Right cardiac atrium (tissue), 5 donors: ENCODE results near the gene EXPH5. TPM values are rescaled to one million over a fixed set of nuclear protein-coding genes. Genes with fewer than 3 reads are reported as not detected.

Experiments
- ATAC-seq, 2 donors: fragments of 200-7000 bp; cut with Tn5 transposase; one replicate each; pipeline versions ENCODE4 v1.8.0 to v1.9.1; 2020; ENCODE audit warnings: moderate library complexity in 2 of 2, mild to moderate bottlenecking in 1 of 2
- DNase-seq, 3 donors: peaks; one replicate each; pipeline ENCODE4 v3.0.0-alpha.2; 2020
- H3K27ac ChIP-seq: one replicate; pipeline ENCODE4 v1.5.1; 2013; ENCODE audit warnings: mild to moderate bottlenecking, low read length, control low read depth, moderate library complexity
- H3K27me3 ChIP-seq: one replicate; pipeline ENCODE4 v1.6.1; 2013; ENCODE audit not compliant: control insufficient read depth, insufficient read depth
- H3K4me1 ChIP-seq: one replicate; pipeline ENCODE4 v1.6.1; 2013; ENCODE audit warnings: low read length; ENCODE audit not compliant: control insufficient read depth, insufficient read depth
- H3K4me3 ChIP-seq: one replicate; pipeline ENCODE4 v1.5.1; 2013; ENCODE audit warnings: low read length, control low read depth
- H3K9me3 ChIP-seq: one replicate; pipeline ENCODE4 v1.6.1; 2013; ENCODE audit warnings: low read length; ENCODE audit not compliant: control insufficient read depth
- WGBS: extraction: QIAGEN DNeasy Blood & Tissue Kit; methylation state at CpG from one replicate; pipeline ENCODE4 v1.1.7; 2013; 5-methylcytosine and 5-hydroxymethylcytosine counted together
- intact Hi-C, 4 donors: fragments of 100-400 bp; cut with DNase I; formaldehyde crosslinking; loops; one replicate each; pipeline versions ENCODE4 v1.11.0 to v1.14.0; 2022 to 2023
- polyA plus RNA-seq: library from polyadenylated mRNA; stranded (reverse); fragments of 200-250 nt; gene quantifications from one replicate; pipeline ENCODE4 v1.2.3, GENCODE V29; 2013
- total RNA-seq, 4 donors: library from RNA; stranded (reverse); fragmentation: NEBNext Ultra II Directional; extraction: Animal tissue kit (Norgen Biotek cat#: 25700); gene quantifications; one replicate each; pipeline ENCODE4 v1.2.1, GENCODE V29; 2021
- donor health status: healthy with polysubstance abuse.
- donor health status: DM: no; HTN: yes; CAD: no.
- donor health status: DM: no; HTN: no; CAD: no.
- donor health status: DM: no; HTN: yes; CAD: no; lungs with severe emphysema.
- donor health status: DM: yes; HTN: yes; CAD: no.

The EXPH5 gene
- total and polyA plus RNA-seq, 5 donors: 0.41 to 5.0 (median 2.4) TPM

DNA sequence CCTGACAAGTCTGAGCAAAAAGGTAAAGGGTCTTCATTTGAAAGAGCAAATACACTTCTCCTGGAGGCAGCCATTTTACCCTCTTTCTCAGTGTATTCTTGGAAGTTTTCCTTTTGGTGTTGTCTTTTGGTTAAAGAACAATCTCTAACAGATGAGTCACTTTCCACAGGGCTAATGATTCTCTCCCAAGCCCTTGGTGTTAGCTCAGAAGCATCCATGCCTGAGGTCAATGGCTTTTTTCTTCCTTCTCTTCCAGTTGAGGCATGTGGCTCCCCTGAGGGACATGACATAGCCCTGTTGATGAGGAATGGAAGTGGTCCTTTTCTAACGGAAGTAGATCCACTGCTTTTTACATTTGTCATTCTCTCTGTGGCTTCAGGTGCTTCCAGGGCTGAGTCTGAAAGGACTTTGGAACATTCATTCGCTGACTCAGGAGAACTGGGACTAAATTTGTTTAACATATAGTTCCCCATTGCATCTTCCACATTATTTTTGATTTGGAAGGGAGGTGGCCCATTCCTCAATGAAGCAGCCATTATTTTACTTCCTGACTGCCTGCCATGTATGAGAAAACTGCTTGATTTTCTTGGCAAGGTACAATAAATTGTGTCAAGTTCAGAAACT is 81.6 kb downstream of the EXPH5 start:
- Histone ChIP-seq H3K27me3 (peaks cover 2% of the 10 kb centered on the region), H3K4me3 (no peak overlapping the region), H3K9me3 (no peaks in the 10 kb centered on the region), H3K27ac (no peak overlapping the region), H3K4me1 (no peaks in the 10 kb centered on the region)
- intact Hi-C loops: no loop called here
- ATAC-seq (no peak), DNase-seq (no peak)
- WGBS: 87% methylated on average over 2 of the region's 2 CpGs

DNA sequence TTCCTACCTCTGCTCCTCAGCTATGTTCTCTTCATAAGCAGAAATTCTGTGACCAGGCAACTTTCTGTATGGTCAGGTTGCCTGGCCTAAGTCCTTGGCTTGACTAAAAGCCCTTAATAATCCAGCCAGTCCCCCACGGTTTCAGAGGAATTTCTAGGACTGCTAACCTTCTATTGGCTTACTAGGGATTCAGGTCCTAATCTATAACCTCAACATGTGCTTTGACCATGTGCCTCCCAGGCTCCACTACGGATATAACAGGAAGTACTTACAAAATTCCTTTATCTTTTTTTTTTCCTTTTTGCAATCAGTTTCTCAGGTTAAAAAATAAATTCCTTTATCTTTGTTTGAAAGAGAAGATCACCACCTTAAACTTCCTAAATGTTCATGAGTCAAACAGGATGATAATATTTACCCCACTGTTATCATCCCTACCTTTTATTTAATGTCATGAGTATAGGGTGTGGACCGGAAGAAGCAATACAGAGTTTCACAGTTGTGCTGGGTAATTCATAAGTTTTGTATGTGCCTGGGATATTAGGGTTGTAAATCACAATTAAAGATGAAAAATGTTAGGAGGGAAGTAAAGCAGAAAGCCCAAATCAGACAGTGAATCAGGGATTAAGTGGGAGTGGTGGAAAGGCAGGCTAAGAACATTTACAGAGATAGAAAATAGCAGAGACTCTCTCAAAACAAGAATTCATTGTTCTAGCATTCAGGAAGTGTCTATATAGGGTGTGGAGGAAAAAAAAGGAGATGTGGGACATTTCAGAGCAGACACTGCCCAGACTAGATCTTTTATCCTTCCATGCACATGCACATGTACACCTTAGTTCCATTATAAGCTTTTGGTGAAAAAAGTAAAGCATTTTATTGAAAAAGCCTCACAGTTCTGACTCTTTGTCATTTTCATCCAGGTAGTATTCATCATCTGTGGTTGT is 84.6 kb downstream of the EXPH5 start:
- intact Hi-C loops: no loop called here

DNA sequence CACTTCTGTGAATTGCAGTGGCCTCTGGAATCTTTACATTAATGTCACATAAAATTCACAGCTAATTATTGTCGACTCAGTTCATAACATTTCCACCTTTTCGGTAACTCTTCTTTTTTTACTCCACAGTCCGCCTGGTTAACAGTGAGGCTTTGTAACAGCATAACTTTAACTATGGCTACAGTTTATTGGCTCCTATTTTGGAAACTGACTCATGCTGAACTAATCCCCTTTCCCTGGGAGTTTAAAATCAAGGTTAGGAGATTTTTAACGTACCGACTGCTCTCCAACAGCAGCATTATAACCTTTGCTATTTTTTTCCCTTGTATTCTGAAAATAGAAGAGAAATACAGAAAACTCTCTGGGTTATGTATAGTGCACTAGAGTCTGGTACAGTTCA is 92.2 kb downstream of the EXPH5 start:
- H3K27ac ChIP-seq: no peak overlapping the region
- ATAC-seq (no peak), DNase-seq (no peak)
- H3K9me3 ChIP-seq: no peaks in the 10 kb centered on the region
- no peak overlapping the region for H3K4me3 ChIP-seq
- no peaks in the 10 kb centered on the region for H3K27me3 ChIP-seq
- 74% methylated on average over 5 of the region's 5 CpGs for WGBS
- H3K4me1 ChIP-seq: no peaks in the 10 kb centered on the region
- intact Hi-C loops: no loop called here

More for the DNA sequence above, 84.6 kb downstream of the EXPH5 start:
- Histone ChIP-seq H3K27ac (no peak overlapping the region), H3K27me3 (peaks cover 2% of the 10 kb centered on the region), H3K4me1 (no peaks in the 10 kb centered on the region), H3K9me3 (no peaks in the 10 kb centered on the region), H3K4me3 (no peak overlapping the region)
- DNase-seq: no peak
- WGBS: 55% methylated on average over 3 of the region's 3 CpGs
- ATAC-seq: no peak

DNA sequence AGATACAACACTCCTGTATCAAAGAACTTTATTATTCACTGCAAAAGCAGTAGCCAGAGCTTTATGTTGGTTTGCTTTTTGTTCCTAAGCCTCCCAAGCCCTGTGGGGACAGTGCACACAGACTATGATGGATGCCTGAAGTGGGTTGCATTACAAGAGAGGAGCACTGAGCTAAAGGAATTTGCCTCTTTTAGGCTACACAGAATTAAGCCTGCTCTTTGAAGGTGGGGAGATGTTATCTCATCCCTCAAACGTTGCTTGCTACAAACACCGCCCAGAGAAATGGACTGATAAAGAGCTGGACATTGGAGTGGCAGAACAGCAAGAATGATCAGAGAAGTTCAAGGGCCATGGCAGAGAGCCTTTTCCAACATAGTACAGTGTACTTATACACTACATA is 92.8 kb downstream of the EXPH5 start:
- 53% methylated on average over 2 of the region's 2 CpGs for WGBS
- DNase-seq: no peak
- no peak for ATAC-seq
- Histone ChIP-seq H3K27ac (no peak overlapping the region), H3K9me3 (no peaks in the 10 kb centered on the region), H3K4me1 (no peaks in the 10 kb centered on the region), H3K4me3 (no peak overlapping the region), H3K27me3 (no peaks in the 10 kb centered on the region)
- intact Hi-C loops: no loop called here

DNA sequence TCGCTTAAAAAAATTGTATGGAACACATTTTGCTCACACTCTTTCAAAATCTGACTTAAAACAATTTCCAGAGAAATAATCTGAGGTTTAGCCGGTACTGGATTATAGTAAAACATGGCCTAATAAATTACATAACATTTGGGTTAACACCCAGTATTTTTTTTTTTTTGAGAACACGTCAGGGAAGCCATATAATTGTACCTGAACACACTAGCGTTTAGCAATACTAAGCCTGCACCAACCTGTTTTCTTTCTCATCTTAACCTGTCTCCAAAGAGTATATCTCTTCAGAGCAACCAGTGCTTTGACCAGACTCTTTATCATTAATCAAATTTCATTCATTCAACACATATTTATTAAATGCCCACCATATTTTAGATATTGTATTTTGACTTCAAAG is 93.4 kb downstream of the EXPH5 start:
- no peak for ATAC-seq
- no peaks in the 10 kb centered on the region for H3K4me1 ChIP-seq
- no peaks in the 10 kb centered on the region for H3K9me3 ChIP-seq
- no peak for DNase-seq
- no peak overlapping the region for H3K4me3 ChIP-seq
- intact Hi-C loops: no loop called here
- WGBS: 93% methylated on average over 4 of the region's 4 CpGs
- H3K27ac ChIP-seq: no peak overlapping the region
- no peaks in the 10 kb centered on the region for H3K27me3 ChIP-seq

DNA sequence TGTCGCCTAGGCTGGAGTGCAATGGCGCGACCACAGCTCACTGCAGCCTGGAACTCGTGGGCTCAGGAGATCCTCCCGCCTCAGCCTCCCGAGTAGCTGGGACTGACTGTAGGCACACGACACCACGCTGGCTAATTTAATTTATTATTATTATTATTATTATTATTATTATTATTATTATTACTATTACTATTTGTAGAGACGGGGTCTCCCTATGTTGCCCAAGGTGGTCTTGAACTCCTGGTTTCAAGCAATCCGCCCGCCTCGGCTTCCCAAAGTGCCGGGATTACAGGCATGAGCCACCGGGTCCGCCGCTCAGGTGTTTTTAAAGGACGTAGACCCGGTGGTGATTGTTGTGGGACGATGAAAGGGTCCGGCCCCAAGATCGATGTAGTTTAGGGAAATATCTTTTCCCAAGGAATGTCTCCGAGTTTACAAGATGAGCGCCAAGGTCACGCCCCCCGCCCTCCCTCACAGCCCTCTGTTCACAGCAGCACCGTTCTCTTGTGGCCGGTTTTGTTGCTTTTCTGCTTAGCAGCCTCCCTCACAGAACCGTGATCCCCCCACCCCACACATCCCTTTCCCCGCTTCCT is 94.7 kb downstream of the EXPH5 start:
- peak overlapping the region; percentile 93 for H3K27ac ChIP-seq
- peak; percentile 14 to 58 (median 50) for DNase-seq
- intact Hi-C loops: loop anchor here in 1 of 4 donors (10.0 kb wide), 1 partner anchor 146 kb away; no protein-coding TSS in a partner anchor
- peaks cover 3% of the 10 kb centered on the region for H3K4me1 ChIP-seq
- no peaks in the 10 kb centered on the region for H3K9me3 ChIP-seq
- no peaks in the 10 kb centered on the region for H3K27me3 ChIP-seq
- WGBS: 63% methylated on average over 29 of the region's 29 CpGs
- ATAC-seq: no peak
- peak overlapping the region; percentile 88 for H3K4me3 ChIP-seq

DNA sequence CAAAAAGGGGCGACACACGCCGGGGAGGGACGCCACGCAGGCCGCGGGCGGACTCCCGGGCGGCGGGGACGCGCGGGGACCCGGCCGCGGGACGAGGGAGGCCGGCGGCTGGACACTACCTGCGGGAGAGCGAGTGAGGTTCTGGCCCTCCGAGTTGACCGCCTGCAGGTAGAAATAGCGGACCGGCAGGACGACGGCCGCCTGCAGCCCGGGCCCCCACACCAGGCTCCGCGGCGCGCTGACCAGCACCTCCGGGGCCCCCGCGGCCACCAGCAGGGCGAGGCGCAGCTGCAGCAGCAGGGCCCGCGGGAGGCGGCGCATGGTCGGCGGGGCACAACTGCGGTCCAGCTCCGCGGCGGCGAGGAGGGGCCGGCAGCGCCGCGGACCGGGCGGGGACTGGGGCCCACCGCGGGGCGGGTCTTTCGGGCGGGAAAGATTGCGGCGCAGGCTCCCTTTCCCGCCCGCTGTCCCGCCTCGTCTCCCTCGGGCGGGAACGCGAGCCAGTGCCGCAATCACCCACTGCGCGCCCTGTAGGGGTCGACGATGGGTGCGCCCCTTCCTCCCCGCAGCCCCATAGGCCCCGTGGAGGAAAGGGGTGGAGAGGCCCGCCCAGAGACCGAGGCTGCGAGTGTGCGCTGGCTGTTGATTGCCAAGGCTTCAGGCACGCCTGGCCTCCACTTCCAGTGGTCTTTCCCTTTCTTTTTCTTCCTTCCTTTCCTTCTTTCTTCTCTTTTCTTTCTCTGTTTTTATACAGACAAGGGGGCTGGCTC is 95.3 kb downstream of the EXPH5 start, which contains the start of gene POGLUT3:
Gene POGLUT3 (minus strand): TSS at position 339 of the 770 bp plus-strand sequence. CDS start 18 bp downstream, at position 321.
- H3K27ac ChIP-seq: peak within 1 kb of the TSS; percentile 93
- under 1% methylated on average over 84 of the region's 84 CpGs for WGBS
- no peaks in the 10 kb centered on the region for H3K9me3 ChIP-seq
- peaks cover 3% of the 10 kb centered on the region for H3K4me1 ChIP-seq
- H3K4me3 ChIP-seq: peak within 1 kb of the TSS; percentile 88
- H3K27me3 ChIP-seq: no peaks in the 10 kb centered on the region
- intact Hi-C loops: loop anchor here in 1 of 4 donors (10.0 kb wide), 1 partner anchor 147 kb away; no protein-coding TSS in a partner anchor
- ATAC-seq (peak; percentile 85 to 91), DNase-seq (peak; percentile 73 to 88 (median 88))

DNA sequence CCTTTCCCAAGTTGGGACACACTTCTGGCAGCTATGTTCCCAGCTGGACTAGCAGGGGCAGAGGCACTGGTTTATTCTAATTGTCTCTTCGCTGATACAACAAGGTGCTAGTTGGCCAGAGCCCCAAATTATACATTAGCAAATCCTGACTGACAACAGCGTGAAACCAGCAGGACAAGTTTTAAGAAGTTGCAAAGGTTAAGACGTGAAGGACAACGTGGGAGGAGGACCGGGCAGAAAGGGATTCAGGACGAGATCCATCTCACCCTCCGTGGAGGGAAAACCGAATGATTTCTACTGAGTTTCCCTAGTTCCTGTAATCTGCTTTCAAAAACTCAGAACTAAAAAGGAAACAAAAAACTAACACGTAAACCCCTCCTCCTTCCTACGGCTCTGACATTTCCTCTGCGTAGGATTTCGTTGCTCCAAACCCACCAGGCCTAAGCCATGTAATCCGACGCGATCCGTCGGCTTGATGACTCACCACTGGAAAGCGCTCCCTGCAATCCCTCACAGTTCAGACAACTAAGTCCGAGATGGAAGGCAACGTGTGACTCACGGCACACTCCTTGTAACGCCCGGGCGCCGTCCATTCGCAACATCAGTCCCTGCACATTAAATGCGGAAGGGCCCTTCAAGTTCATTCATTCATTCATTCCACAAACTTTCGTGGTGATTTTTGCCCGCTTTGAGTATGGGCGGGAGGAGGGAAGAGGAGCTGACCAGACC is 96.1 kb downstream of the EXPH5 start:
- intact Hi-C loops: loop anchor here in 1 of 4 donors (10.0 kb wide), 1 partner anchor 147 kb away; no protein-coding TSS in a partner anchor

DNA sequence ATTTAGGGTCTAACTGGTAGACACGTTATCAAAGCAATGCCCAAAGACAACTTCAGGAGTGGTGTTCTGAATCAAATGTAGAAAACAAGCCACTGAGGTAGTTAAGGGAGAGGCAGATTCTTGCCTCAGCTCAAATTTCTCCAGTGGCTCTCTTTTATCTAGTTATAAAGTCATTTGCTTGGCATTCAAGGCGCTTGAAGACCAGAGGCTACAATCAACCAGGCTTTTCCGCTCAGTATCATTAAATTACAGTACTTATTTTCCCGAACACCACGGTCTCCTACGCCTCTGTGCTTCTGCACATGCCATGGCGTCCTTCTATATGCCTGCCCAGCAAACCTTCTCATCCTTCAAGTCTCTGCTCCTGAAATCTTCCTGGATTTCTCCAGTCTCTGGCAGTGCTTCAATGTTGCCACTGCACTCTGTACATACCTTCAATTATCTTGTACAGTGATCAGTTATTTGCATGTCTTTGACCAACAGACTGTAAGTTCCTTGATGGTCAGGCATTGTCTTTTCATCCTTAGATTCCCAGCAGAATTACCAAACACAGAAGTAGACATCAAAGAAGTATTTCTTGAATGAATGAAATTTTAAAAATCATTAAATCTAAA is 96.8 kb downstream of the EXPH5 start:
- WGBS: 81% methylated on average over 7 of the region's 7 CpGs
- DNase-seq (no peak), ATAC-seq (no peak)
- Histone ChIP-seq H3K27ac (peak overlapping the region; percentile 93), H3K4me1 (peaks cover 3% of the 10 kb centered on the region), H3K4me3 (no peak overlapping the region), H3K9me3 (no peaks in the 10 kb centered on the region), H3K27me3 (no peaks in the 10 kb centered on the region)
- intact Hi-C loops: loop anchor here in 1 of 4 donors (10.0 kb wide), 1 partner anchor 148 kb away; no protein-coding TSS in a partner anchor

More for the DNA sequence above, 96.1 kb downstream of the EXPH5 start:
- H3K4me3 ChIP-seq: peak overlapping the region; percentile 88
- peaks cover 3% of the 10 kb centered on the region for H3K4me1 ChIP-seq
- H3K27ac ChIP-seq: peak overlapping the region; percentile 93
- no peaks in the 10 kb centered on the region for H3K9me3 ChIP-seq
- WGBS: 1% methylated on average over 30 of the region's 30 CpGs
- ATAC-seq (peak; percentile 97 to 98), DNase-seq (peak; percentile 90 to 93 (median 91))
- H3K27me3 ChIP-seq: no peaks in the 10 kb centered on the region
